ENCODE data around the gene ITLN1.

The ITLN1 gene

GRCh38 chr1:160853754-160854153 is 31.2 kb downstream of the ITLN1 start:
- DNase-seq: no peak

- DNase-seq: no peak
These were observed 32.0 kb downstream of the ITLN1 start for GRCh38 chr1:160853014-160853413.

- DNase-seq: no peak
These were observed 34.0 kb downstream of the ITLN1 start for GRCh38 chr1:160850993-160851392.

- DNase-seq: no peak
These were observed 34.4 kb downstream of the ITLN1 start for GRCh38 chr1:160850541-160850940.

GRCh38 chr1:160846281-160846680 is 38.7 kb downstream of the ITLN1 start:
- DNase-seq: no peak

- DNase-seq: no peak
These were observed 40.3 kb downstream of the ITLN1 start for GRCh38 chr1:160844447-160845232.

GRCh38 chr1:160841079-160841478 is 43.9 kb downstream of the ITLN1 start:
- DNase-seq: no peak

GRCh38 chr1:160839746-160840145 is 45.2 kb downstream of the ITLN1 start:
- DNase-seq: no peak

GRCh38 chr1:160838888-160839287 is 46.1 kb downstream of the ITLN1 start:
- no peak for DNase-seq

- DNase-seq: no peak
These were observed 47.3 kb downstream of the ITLN1 start for GRCh38 chr1:160837558-160838205.

- no peak for DNase-seq
These were observed 47.9 kb downstream of the ITLN1 start for GRCh38 chr1:160836981-160837557.

- no peak for DNase-seq
These were observed 48.4 kb downstream of the ITLN1 start for GRCh38 chr1:160836561-160836960.

- no peak for DNase-seq
These were observed 49.2 kb downstream of the ITLN1 start for GRCh38 chr1:160835751-160836150.

GRCh38 chr1:160834945-160835565 is 49.9 kb downstream of the ITLN1 start:
- DNase-seq: no peak

- no peak for DNase-seq
These were observed 54.4 kb downstream of the ITLN1 start for GRCh38 chr1:160830321-160831153.

- no peak for DNase-seq
These were observed 55.2 kb downstream of the ITLN1 start for GRCh38 chr1:160829766-160830165.

GRCh38 chr1:160827418-160827817 is 57.6 kb downstream of the ITLN1 start:
- DNase-seq: no peak

- DNase-seq: no peak
These were observed 58.4 kb downstream of the ITLN1 start for GRCh38 chr1:160826546-160826945.

Data from fibroblast of skin of abdomen (primary cell).